Activated naive CD8-positive, alpha-beta T cell treated with anti-CD3 and anti-CD28 coated beads for 36 hours (primary cell): ENCODE data around the gene RBP3. TPM values are rescaled to one million over a fixed set of nuclear protein-coding genes. Genes with fewer than 3 reads are reported as not detected.

ENCODE experiments used
- DNase-seq: peaks from one replicate; pipeline ENCODE4 v3.0.0; 2021
- H3K27ac Mint-ChIP-seq: one replicate; pipeline ENCODE4 v1.8.0; 2022; ENCODE audit warnings: mild to moderate bottlenecking, moderate library complexity, mixed read lengths
- H3K27me3 Mint-ChIP-seq: one replicate; pipeline ENCODE4 v1.8.0; 2022; ENCODE audit warnings: mild to moderate bottlenecking, mixed read lengths
- H3K36me3 Mint-ChIP-seq: one replicate; pipeline ENCODE4 v1.8.0; 2021; ENCODE audit warnings: mild to moderate bottlenecking, mixed read lengths
- H3K4me1 Mint-ChIP-seq: one replicate; pipeline ENCODE4 v1.8.0; 2021; ENCODE audit warnings: mixed read lengths
- H3K4me3 Mint-ChIP-seq: one replicate; pipeline ENCODE4 v1.8.0; 2022; ENCODE audit warnings: mild to moderate bottlenecking, moderate library complexity, mixed read lengths
- H3K9me3 Mint-ChIP-seq: one replicate; pipeline ENCODE4 v1.8.0; 2022; ENCODE audit warnings: mixed read lengths
- total RNA-seq, 2 experiments: library from RNA; stranded (reverse); gene quantifications; one replicate each; pipeline ENCODE4 v1.2.3, GENCODE V29; 2021

Gene RBP3
- total RNA-seq, 2 experiments from 2014 or later = not detected

- H3K4me1 Mint-ChIP-seq = no peaks in the 10 kb centered on the region
- peaks cover 12% of the 10 kb centered on the region for H3K27me3 Mint-ChIP-seq
Measured at GRCh38 chr10:47401210-47401609, 53.0 kb downstream of the RBP3 start.

DNA sequence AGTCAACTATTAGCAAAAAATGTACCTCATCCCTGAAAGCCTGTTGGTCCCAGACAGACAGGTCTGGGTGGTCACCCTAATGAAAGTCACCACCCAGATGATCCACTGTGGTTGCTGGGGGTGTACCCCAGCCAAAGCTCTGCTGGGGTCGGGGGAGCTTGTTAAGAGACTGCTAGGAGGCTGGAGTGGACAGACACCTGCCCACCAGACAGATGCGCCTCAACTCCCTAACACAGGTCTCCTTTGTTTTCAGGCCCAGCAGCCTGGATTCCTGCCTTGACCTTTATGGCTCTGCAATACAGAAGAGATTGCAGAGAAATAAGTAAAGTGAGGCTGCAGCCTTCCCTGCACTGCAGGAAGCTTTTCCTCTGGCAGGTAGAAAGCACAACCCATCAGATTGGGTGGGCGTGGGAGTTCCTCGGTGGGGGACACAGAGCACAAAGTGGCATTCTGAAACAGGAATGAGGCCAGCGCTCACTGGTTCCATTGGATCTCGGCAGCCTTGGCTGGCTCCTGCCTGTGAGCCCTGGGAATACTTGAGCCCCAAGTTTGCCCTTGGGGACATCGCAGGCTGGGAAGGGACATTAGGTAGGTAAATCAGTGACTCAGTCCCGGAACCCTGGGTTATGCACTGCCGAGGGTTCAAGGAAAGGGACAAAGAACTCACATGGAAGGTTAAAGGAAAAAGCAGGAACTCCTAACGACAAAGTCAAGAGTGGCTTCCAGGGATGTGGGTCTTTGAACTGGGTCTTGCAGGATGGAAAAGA lies 53.9 kb downstream of the RBP3 start:
- Mint-ChIP-seq H3K27ac (no peak overlapping the region), H3K4me3 (no peak overlapping the region), H3K4me1 (no peaks in the 10 kb centered on the region), H3K36me3 (no peaks in the 10 kb centered on the region), H3K9me3 (no peaks in the 10 kb centered on the region), H3K27me3 (peaks cover 6% of the 10 kb centered on the region)
- no peak for DNase-seq

More at GRCh38 chr10:47401210-47401609, 53.0 kb downstream of the RBP3 start:
- no peaks in the 10 kb centered on the region for H3K36me3 Mint-ChIP-seq
- no peak overlapping the region for H3K4me3 Mint-ChIP-seq
- H3K27ac Mint-ChIP-seq = no peak overlapping the region
- DNase-seq = no peak
- H3K9me3 Mint-ChIP-seq = no peaks in the 10 kb centered on the region

DNA sequence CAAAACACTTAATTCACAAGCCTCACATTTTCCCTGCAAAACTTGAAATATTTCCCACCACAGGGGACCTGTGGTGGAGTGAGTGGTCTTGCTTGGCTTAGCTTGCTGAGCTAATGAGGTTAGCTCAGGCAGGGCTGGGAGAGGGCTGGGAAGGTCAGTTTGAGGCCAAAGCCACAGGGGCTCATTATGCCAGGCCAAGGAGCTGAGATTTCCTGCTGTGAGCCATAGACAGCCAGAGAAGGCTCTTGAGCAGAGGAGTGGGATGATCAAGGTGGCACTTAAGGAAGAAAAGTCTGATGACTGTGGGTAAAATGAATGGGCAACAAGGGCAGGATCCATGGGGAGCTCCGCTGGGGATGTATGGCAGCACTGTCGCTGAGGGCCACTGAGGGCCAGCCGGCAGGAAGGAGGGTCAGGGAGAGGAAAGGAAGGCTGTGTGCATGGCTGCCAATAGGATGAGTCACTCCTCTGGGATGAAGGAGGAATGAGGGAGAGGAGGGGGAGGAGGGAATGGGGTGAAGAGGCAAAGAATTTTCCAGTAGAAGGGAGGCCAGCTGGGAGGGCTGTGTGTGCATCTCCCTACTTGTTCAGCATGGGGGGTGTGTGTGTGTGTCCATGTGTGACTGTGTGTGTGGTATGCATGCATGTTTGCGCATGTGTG lies 54.6 kb downstream of the RBP3 start:
- no peaks in the 10 kb centered on the region for H3K4me1 Mint-ChIP-seq
- no peak for DNase-seq
- H3K9me3 Mint-ChIP-seq = no peaks in the 10 kb centered on the region
- no peak overlapping the region for H3K27ac Mint-ChIP-seq
- H3K27me3 Mint-ChIP-seq = peaks cover 6% of the 10 kb centered on the region
- H3K4me3 Mint-ChIP-seq = no peak overlapping the region
- H3K36me3 Mint-ChIP-seq = no peaks in the 10 kb centered on the region

DNA sequence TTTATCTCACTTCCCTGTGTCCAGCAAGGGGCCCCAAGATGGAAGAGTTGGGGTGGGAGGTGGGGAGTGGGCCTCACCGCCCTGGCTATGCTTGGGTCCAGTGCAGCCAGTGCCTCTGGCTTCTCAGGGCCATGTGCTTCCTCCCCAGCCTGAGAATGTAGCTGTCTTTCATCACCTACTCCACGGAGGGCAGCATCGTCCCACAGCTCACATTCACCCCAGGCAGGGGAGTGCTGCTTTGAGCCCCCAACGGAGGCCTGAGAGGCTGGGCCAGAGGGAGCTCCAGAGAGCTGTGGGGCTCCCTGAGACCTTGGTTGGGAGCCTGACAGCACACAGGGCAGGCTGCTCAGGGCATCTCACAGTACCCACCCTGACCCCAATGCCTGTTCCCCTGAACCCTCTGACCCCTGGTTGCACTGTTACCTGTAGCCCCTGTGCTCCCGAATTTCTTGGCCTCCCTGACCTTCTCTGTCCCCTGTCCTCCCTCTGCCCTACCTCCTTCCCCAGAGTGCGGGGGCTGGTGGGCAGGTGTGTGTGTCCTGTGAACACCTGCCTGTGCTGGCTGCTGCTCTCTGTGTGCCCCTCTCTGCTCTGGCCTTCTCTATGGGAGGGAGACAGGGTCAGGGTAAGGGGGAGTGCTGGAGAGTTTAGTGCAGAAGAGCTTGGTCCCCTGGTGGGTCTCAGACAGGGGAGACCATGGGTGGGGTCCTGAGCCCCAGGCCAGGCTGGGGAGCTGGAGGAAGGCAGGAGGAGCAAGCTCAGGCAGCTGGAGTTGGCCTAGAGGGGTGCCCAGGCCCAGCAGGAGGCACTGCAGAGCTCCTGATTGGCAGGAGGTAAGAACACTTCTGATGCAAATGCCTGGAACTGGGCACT lies 55.5 kb downstream of the RBP3 start:
- Mint-ChIP-seq H3K4me3 (no peak overlapping the region), H3K27me3 (no peaks in the 10 kb centered on the region), H3K36me3 (no peaks in the 10 kb centered on the region), H3K9me3 (no peaks in the 10 kb centered on the region), H3K27ac (no peak overlapping the region), H3K4me1 (no peaks in the 10 kb centered on the region)
- no peak for DNase-seq

DNA sequence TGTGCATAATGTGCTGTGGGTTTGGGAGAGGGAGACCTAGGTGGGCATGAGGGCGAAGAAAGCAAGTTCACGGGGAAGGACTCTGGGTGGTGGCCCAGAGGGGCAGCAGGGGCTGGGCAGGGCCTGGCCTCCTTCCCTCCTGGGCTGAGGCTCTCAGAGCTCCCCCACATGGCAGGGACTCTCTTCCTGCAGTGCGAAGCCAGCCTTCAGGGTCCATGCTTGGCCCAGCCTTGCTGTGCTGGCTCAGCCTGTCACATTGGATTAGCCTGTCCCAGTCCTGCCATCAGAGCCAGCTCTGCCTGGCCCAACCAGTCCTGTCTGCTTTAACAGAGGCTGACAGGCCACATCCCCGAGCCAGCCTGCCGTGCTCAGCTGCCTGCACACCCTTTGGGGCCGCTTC lies 56.3 kb downstream of the RBP3 start:
- H3K9me3 Mint-ChIP-seq = no peaks in the 10 kb centered on the region
- H3K36me3 Mint-ChIP-seq = no peaks in the 10 kb centered on the region

GRCh38 chr10:47404937-47405336 lies 56.8 kb downstream of the RBP3 start:
- H3K27me3 Mint-ChIP-seq = no peaks in the 10 kb centered on the region
- no peaks in the 10 kb centered on the region for H3K36me3 Mint-ChIP-seq
- no peak for DNase-seq
- H3K27ac Mint-ChIP-seq = no peak overlapping the region
- no peaks in the 10 kb centered on the region for H3K4me1 Mint-ChIP-seq
- H3K9me3 Mint-ChIP-seq = no peaks in the 10 kb centered on the region
- no peak overlapping the region for H3K4me3 Mint-ChIP-seq

More for the DNA sequence above, 56.3 kb downstream of the RBP3 start:
- Mint-ChIP-seq H3K4me3 (no peak overlapping the region), H3K27ac (no peak overlapping the region), H3K27me3 (no peaks in the 10 kb centered on the region), H3K4me1 (no peaks in the 10 kb centered on the region)
- DNase-seq = no peak

DNA sequence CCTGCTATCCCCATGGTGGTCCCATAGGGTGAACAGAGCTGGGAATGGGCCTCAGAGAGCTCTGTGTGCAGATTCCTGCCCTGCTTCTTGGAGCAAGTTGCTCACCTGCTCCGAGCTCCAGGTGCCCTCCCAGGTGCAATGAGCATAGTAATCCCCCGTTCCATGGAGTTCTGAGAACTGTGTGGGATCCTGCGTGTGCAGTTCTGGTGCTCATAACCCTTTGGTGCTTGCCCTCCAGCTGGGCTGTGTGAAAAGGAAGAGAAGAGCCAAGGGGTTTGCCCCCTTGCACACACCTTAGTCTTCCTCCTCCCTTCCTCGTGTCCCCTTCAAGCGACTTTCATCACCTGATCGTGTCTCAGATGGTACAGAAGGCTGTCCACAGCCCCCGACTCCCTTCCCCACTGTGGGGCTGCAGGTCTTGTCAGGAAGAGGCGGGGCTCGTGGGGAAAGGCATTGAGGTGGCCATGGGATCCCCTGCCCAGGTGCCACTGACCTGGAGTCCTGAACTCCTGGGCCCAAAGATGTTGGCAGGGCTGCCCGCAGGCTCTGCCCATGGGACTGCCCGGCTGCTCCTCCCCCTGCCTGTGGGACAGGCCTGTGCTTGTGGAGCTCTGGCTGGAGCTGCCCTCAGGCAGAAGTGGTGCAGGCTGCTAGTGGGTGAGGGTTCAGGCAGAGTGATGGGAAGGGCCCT lies 57.8 kb downstream of the RBP3 start:
- Mint-ChIP-seq H3K27me3 (no peaks in the 10 kb centered on the region), H3K4me1 (no peaks in the 10 kb centered on the region)

DNA sequence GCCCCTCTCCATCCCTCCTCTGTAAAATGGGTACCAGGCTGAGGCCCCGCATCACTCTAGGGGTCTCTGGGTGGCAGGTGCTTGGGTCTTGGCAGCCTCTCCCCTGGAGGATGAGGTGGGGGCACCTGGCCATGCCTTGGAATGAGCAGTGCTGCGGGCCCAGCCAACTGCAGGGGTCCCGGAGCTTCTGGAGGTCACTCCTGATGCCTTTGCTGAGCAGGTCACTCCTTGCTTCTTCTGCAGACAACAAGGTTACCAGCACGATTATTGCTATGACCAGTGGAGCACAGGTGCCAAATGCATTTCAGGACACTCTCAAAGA lies 58.3 kb downstream of the RBP3 start:
- DNase-seq = no peak
- no peaks in the 10 kb centered on the region for H3K4me1 Mint-ChIP-seq
- H3K9me3 Mint-ChIP-seq = no peaks in the 10 kb centered on the region
- H3K4me3 Mint-ChIP-seq = no peak overlapping the region
- no peak overlapping the region for H3K27ac Mint-ChIP-seq
- H3K27me3 Mint-ChIP-seq = no peaks in the 10 kb centered on the region
- H3K36me3 Mint-ChIP-seq = no peaks in the 10 kb centered on the region

More for the DNA sequence above, 57.8 kb downstream of the RBP3 start:
- Mint-ChIP-seq H3K27ac (no peak overlapping the region), H3K36me3 (no peaks in the 10 kb centered on the region), H3K4me3 (no peak overlapping the region), H3K9me3 (no peaks in the 10 kb centered on the region)
- DNase-seq = no peak

- no peak overlapping the region for H3K4me3 Mint-ChIP-seq
- H3K27ac Mint-ChIP-seq = no peak overlapping the region
- no peaks in the 10 kb centered on the region for H3K9me3 Mint-ChIP-seq
- no peaks in the 10 kb centered on the region for H3K4me1 Mint-ChIP-seq
- H3K27me3 Mint-ChIP-seq = no peaks in the 10 kb centered on the region
- DNase-seq = no peak
- H3K36me3 Mint-ChIP-seq = no peaks in the 10 kb centered on the region
Measured at GRCh38 chr10:47406870-47407691, 58.9 kb downstream of the RBP3 start.

Other genes with a start within 250 kb of the RBP3 start
- gene GDF10, start 48.2 kb upstream of the RBP3 start, total RNA-seq = 1 to 10 TPM; 4.1 TPM
- gene GDF2, start 25.9 kb upstream of the RBP3 start, total RNA-seq = not detected
- gene ZNF488, start 35.9 kb downstream of the RBP3 start, total RNA-seq = under 1 TPM; 0.33 to 0.50 TPM
- not detected for gene ANXA8, start 135.8 kb downstream of the RBP3 start, total RNA-seq
- gene FAM25G, start 143.3 kb downstream of the RBP3 start, total RNA-seq = not detected
- 1 to 10 TPM; 2.1 to 2.8 TPM for gene AGAP9, start 175.3 kb downstream of the RBP3 start, total RNA-seq